ENCODE measurements around the gene PWWP2B. TPM values are rescaled to one million over a fixed set of nuclear protein-coding genes. Genes with fewer than 3 reads are reported as not detected.
"Not testable (repeated sequence)": the region's sequence is repeated elsewhere in the genome, so short reads cannot be mapped to it uniquely, and the experiment has no call there.

The PWWP2B gene
- total and polyA plus RNA-seq, 2 of the 13 experiments (the other 11 are each of a cell fraction or from before 2014, with no cell fraction given) = 2.3 to 4.7 TPM

DNA sequence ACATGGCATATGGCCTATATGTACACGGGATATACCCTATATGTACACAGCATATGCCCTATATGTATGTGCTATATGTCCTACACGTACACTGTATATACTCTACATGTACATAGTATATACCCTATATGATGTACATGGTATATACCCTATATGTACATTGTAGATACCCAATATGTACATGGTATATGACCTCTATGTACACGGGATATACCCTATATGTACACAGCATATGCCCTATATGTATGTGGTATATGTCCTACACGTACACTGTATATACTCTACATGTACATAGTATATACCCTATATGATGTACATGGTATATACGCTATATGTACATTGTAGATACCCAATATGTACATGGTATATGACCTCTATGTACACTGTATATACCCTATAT is 38.3 kb downstream of the PWWP2B start:
- H3K4me3 ChIP-seq (replicated peaks in 1 of 3; ENCODE audit: insufficient read depth in 1 of 3, low read depth in 2 of 3, low read length in 3 of 3) = not testable (repeated sequence)

DNA sequence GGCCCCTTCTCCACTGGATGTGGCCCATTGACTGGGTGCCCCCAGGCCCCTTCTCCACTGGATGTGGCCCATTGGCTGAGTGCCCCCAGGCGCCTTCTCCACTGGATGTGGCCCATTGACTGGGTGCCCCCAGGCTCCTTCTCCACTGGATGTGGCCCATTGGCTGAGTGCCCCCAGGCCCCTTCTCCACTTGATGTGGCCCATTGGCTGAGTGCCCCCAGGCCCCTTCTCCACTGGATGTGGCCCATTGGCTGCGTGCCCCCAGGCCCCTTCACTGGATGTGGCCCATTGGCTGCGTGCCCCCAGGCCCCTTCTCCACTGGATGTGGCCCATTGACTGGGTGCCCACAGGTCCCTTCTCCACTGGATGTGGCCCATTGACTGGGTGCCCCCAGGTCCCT is 39.1 kb downstream of the PWWP2B start:
- intact Hi-C loops (cut with micrococcal nuclease; ENCODE audit: unreplicated experiment); ATAC-seq; H3K27ac ChIP-seq (ENCODE audit: extremely low read length, insufficient read depth, low read length); CTCF ChIA-PET (ENCODE audit: low intra/inter-chr PET ratio, low total read pairs); BruUV-seq (replicated peaks); H4K20me1 ChIP-seq (ENCODE audit: insufficient read depth, low read length); H3K36me3 ChIP-seq (replicated peaks in 1 of 2; ENCODE audit: control insufficient read depth in 1 of 2, insufficient read depth in 2 of 2, low read length in 2 of 2); H3K9ac ChIP-seq (ENCODE audit: insufficient read depth, low read depth, low read length); H3K4me2 ChIP-seq (ENCODE audit: low read depth, low read length); H3K79me2 ChIP-seq (ENCODE audit: insufficient read depth, low read length); H3K9me3 ChIP-seq (ENCODE audit: low read length); H3K4me1 ChIP-seq (ENCODE audit: insufficient read depth, low read length); H2AFZ ChIP-seq (ENCODE audit: low read length); DNase-seq (ENCODE audit: low spot score); H3K4me3 ChIP-seq (replicated peaks in 1 of 3; ENCODE audit: insufficient read depth in 1 of 3, low read depth in 2 of 3, low read length in 3 of 3); FAIRE-seq; in situ Hi-C loops (cut with HindIII; ENCODE audit: extremely low pct_ligation_motif_present, low pct_unique_long_range_greater_than_20kb): not testable (repeated sequence)
- peaks cover 2 to 21% of the 10 kb centered on the region in 2 experiments; a peak in 4 of 5 replicates for H3K27me3 ChIP-seq (ENCODE audit: control insufficient read depth in 1 of 2, insufficient read depth in 2 of 2, low read length in 2 of 2)
- WGBS (ENCODE audit: low lambda C conversion rate) = 0% methylated on average over 2 of the region's 3 CpGs
- POLR2A ChIA-PET = interaction anchor here (0.7 kb wide), 1 partner anchor 15 kb away, joined by 3 read pairs; no protein-coding TSS in a partner anchor

More for the DNA sequence above, 38.3 kb downstream of the PWWP2B start:
- H2AFZ ChIP-seq (ENCODE audit: low read length); DNase-seq (ENCODE audit: low spot score); in situ Hi-C loops (cut with HindIII; ENCODE audit: extremely low pct_ligation_motif_present, low pct_unique_long_range_greater_than_20kb); H3K27ac ChIP-seq (ENCODE audit: extremely low read length, insufficient read depth, low read length); intact Hi-C loops (cut with micrococcal nuclease; ENCODE audit: unreplicated experiment); H3K36me3 ChIP-seq (replicated peaks in 1 of 2; ENCODE audit: control insufficient read depth in 1 of 2, insufficient read depth in 2 of 2, low read length in 2 of 2); H4K20me1 ChIP-seq (ENCODE audit: insufficient read depth, low read length); BruUV-seq (replicated peaks); H3K4me2 ChIP-seq (ENCODE audit: low read depth, low read length); ATAC-seq; POLR2A ChIA-PET; H3K79me2 ChIP-seq (ENCODE audit: insufficient read depth, low read length); CTCF ChIA-PET (ENCODE audit: low intra/inter-chr PET ratio, low total read pairs); FAIRE-seq; H3K4me1 ChIP-seq (ENCODE audit: insufficient read depth, low read length); H3K9ac ChIP-seq (ENCODE audit: insufficient read depth, low read depth, low read length); H3K9me3 ChIP-seq (ENCODE audit: low read length): not testable (repeated sequence)
- H3K27me3 ChIP-seq (ENCODE audit: control insufficient read depth in 1 of 2, insufficient read depth in 2 of 2, low read length in 2 of 2) = peaks cover 2 to 21% of the 10 kb centered on the region in 2 experiments; a peak in 4 of 5 replicates
- WGBS (ENCODE audit: low lambda C conversion rate) = 47% methylated on average over 5 of the region's 5 CpGs

GRCh38 chr10:132436861-132437410 is 39.9 kb downstream of the PWWP2B start:
- Histone ChIP-seq H3K27ac (ENCODE audit: extremely low read length, insufficient read depth, low read length) (no peak overlapping the region), H3K79me2 (ENCODE audit: insufficient read depth, low read length) (no peaks in the 10 kb centered on the region), H3K9me3 (ENCODE audit: low read length) (no peaks in the 10 kb centered on the region), H3K4me2 (ENCODE audit: low read depth, low read length) (no peak overlapping the region), H3K27me3 (ENCODE audit: control insufficient read depth in 1 of 2, insufficient read depth in 2 of 2, low read length in 2 of 2) (peaks cover 2 to 15% of the 10 kb centered on the region in 2 experiments; a peak in 4 of 5 replicates), H2AFZ (ENCODE audit: low read length) (no peak overlapping the region), H4K20me1 (ENCODE audit: insufficient read depth, low read length) (no peaks in the 10 kb centered on the region), H3K4me3 (replicated peaks in 1 of 3; ENCODE audit: insufficient read depth in 1 of 3, low read depth in 2 of 3, low read length in 3 of 3) (no peak overlapping the region), H3K36me3 (replicated peaks in 1 of 2; ENCODE audit: control insufficient read depth in 1 of 2, insufficient read depth in 2 of 2, low read length in 2 of 2) (no peaks in the 10 kb centered on the region), H3K4me1 (ENCODE audit: insufficient read depth, low read length) (peaks cover 9% of the 10 kb centered on the region; the same call in 1 of the 2 replicates), H3K9ac (ENCODE audit: insufficient read depth, low read depth, low read length) (no peak overlapping the region)
- ATAC-seq (no peak), FAIRE-seq (no peak), DNase-seq (ENCODE audit: low spot score) (no peak)
- CTCF ChIA-PET (ENCODE audit: low intra/inter-chr PET ratio, low total read pairs) = no interaction called here
- no TSS peak for BruUV-seq (replicated peaks)
- POLR2A ChIA-PET = no interaction called here
- intact Hi-C loops (cut with micrococcal nuclease; ENCODE audit: unreplicated experiment) = no loop called here
- 54% methylated on average over 4 of the region's 15 CpGs for WGBS (ENCODE audit: low lambda C conversion rate)
- in situ Hi-C loops (cut with HindIII; ENCODE audit: extremely low pct_ligation_motif_present, low pct_unique_long_range_greater_than_20kb) = no loop called here
- TF ChIP-seq AGO2 (optimal IDR thresholded peaks at IDR 0.05; ENCODE audit: low read depth, low read length) = no peak
- TF ChIP-seq AKNA (CRISPR knock-in tag; IDR thresholded peaks at IDR 0.05; ENCODE audit: borderline replicate concordance) = no peak
- TF ChIP-seq ZNF589 (CRISPR knock-in tag; conservative IDR thresholded peaks at IDR 0.05) = no peak
- no peak for TF ChIP-seq DNMT1 (CRISPR knock-in tag; IDR thresholded peaks at IDR 0.05)
